ENCODE measurements around the gene ANKRD13A. TPM values are rescaled to one million over a fixed set of nuclear protein-coding genes. Genes with fewer than 3 reads are reported as not detected.
"Not testable (repeated sequence)": the region's sequence is repeated elsewhere in the genome, so short reads cannot be mapped to it uniquely, and the experiment has no call there.

Gene ANKRD13A
- total and polyA plus RNA-seq, 7 donors, result 21.6 to 85.3 (median 72.4) TPM

GRCh38 chr12:110050927-110051326, 51.7 kb downstream of the ANKRD13A start:
- no peak overlapping the region for H3K4me3 ChIP-seq
- 83 to 88% methylated on average over 6 of the region's 6 CpGs for WGBS, 2 donors
- H3K27ac ChIP-seq, result no peak overlapping the region
- no peaks in the 10 kb centered on the region for H3K9me3 ChIP-seq
- no peak for TF ChIP-seq CTCF (IDR thresholded peaks at IDR 0.05)
- no peak for TF ChIP-seq EP300 (IDR thresholded peaks at IDR 0.05)
- no peak for TF ChIP-seq POLR2A (IDR thresholded peaks at IDR 0.05)
- TF ChIP-seq POLR2AphosphoS5 (IDR thresholded peaks at IDR 0.05), result no peak
- no peaks in the 10 kb centered on the region for H3K36me3 ChIP-seq
- DNase-seq, result no peak
- no peaks in the 10 kb centered on the region for H3K27me3 ChIP-seq
- intact Hi-C loops (cut with DNase I), result no loop called here
- peaks cover 0 to 24% (median 19%) of the 10 kb centered on the region in 4 donors for H3K4me1 ChIP-seq

GRCh38 chr12:110055375-110056352, 56.4 kb downstream of the ANKRD13A start:
- H3K4me3 ChIP-seq; H3K27ac ChIP-seq; H3K36me3 ChIP-seq; H3K9me3 ChIP-seq; H3K27me3 ChIP-seq; DNase-seq; intact Hi-C loops (cut with DNase I); H3K4me1 ChIP-seq: not testable (repeated sequence)
- WGBS, 2 donors, result 68 to 70% methylated on average over 11 of the region's 11 CpGs

- DNase-seq; H3K4me3 ChIP-seq; H3K27ac ChIP-seq; H3K36me3 ChIP-seq; H3K9me3 ChIP-seq; H3K27me3 ChIP-seq; H3K4me1 ChIP-seq; intact Hi-C loops (cut with DNase I): not testable (repeated sequence)
- 81 to 82% methylated on average over 3 of the region's 3 CpGs for WGBS, 2 donors
Observed at GRCh38 chr12:110056643-110057042, 57.4 kb downstream of the ANKRD13A start.

- Histone ChIP-seq H3K27ac (no peak overlapping the region), H3K4me1 (no peaks in the 10 kb centered on the region), H3K4me3 (no peak overlapping the region), H3K9me3 (no peaks in the 10 kb centered on the region), H3K27me3 (no peaks in the 10 kb centered on the region), H3K36me3 (no peaks in the 10 kb centered on the region)
- DNase-seq, result no peak
- WGBS, 2 donors, result 88 to 90% methylated on average over 9 of the region's 9 CpGs
- intact Hi-C loops (cut with DNase I), result no loop called here
- TF ChIP-seq CTCF (IDR thresholded peaks at IDR 0.05), result no peak
- TF ChIP-seq POLR2A (IDR thresholded peaks at IDR 0.05), result no peak
- no peak for TF ChIP-seq EP300 (IDR thresholded peaks at IDR 0.05)
- TF ChIP-seq POLR2AphosphoS5 (IDR thresholded peaks at IDR 0.05), result no peak
Observed at GRCh38 chr12:110058875-110059615, 59.8 kb downstream of the ANKRD13A start.

- TF ChIP-seq CTCF (IDR thresholded peaks at IDR 0.05), result no peak
- TF ChIP-seq POLR2AphosphoS5 (IDR thresholded peaks at IDR 0.05), result no peak
- no peak for TF ChIP-seq EP300 (IDR thresholded peaks at IDR 0.05)
- intact Hi-C loops (cut with DNase I), result no loop called here
- WGBS, 2 donors, result 78 to 91% methylated on average over 2 of the region's 2 CpGs
- H3K4me3 ChIP-seq, result no peak overlapping the region
- H3K27me3 ChIP-seq, result no peaks in the 10 kb centered on the region
- DNase-seq, result no peak
- no peaks in the 10 kb centered on the region for H3K9me3 ChIP-seq
- H3K4me1 ChIP-seq, result no peaks in the 10 kb centered on the region
- no peaks in the 10 kb centered on the region for H3K36me3 ChIP-seq
- H3K27ac ChIP-seq, result peak overlapping the region in 1 of 4 donors; percentile 21
Observed at GRCh38 chr12:110059651-110060000, 60.4 kb downstream of the ANKRD13A start.

Data from sigmoid colon (tissue), 7 donors.